ENCODE measurements around the gene SLC41A2.

Gene SLC41A2

GRCh38 chr12:104921340-104921739 is 36.8 kb downstream of the SLC41A2 start:
- H3K36me3 ChIP-seq (ENCODE audit: insufficient read depth, low read length), result no peaks in the 10 kb centered on the region
- H3K9me2 ChIP-seq (replicated peaks; ENCODE audit: low read depth, low read length), result no peaks in the 10 kb centered on the region
- TF ChIP-seq EZH2phosphoT487 (IDR thresholded peaks at IDR 0.05; ENCODE audit: borderline replicate concordance) (no peak), CTCF (conservative IDR thresholded peaks at IDR 0.05; ENCODE audit: low read length) (no peak)
- no peaks in the 10 kb centered on the region for H4K20me1 ChIP-seq (ENCODE audit: insufficient read depth, low read length, poor library complexity, severe bottlenecking)
- no peaks in the 10 kb centered on the region for H3K79me2 ChIP-seq (ENCODE audit: insufficient read depth, low read length)
- no peaks in the 10 kb centered on the region for H3K4me1 ChIP-seq (ENCODE audit: insufficient read depth, low read length, poor library complexity, severe bottlenecking)
- peaks cover 13% of the 10 kb centered on the region for H3K9me3 ChIP-seq (ENCODE audit: insufficient read depth, low read depth, low read length)
- H3F3A ChIP-seq (ENCODE audit: low read depth), result no peaks in the 10 kb centered on the region
- H3K27me3 ChIP-seq (ENCODE audit: insufficient read depth, low read length, poor library complexity, severe bottlenecking), result no peaks in the 10 kb centered on the region
- no peak overlapping the region for H3K4me3 ChIP-seq (ENCODE audit: low read length, poor library complexity, severe bottlenecking)
- no peak overlapping the region for H3K4me2 ChIP-seq (ENCODE audit: low read depth, low read length, poor library complexity, severe bottlenecking)
- H3K9ac ChIP-seq (ENCODE audit: low read depth, low read length, poor library complexity, severe bottlenecking), result no peak overlapping the region
- no peak overlapping the region for H2AFZ ChIP-seq (ENCODE audit: low read length)

- H3K9ac ChIP-seq (ENCODE audit: low read depth, low read length, poor library complexity, severe bottlenecking), result no peak overlapping the region
- no peak overlapping the region for H3K4me2 ChIP-seq (ENCODE audit: low read depth, low read length, poor library complexity, severe bottlenecking)
- H2AFZ ChIP-seq (ENCODE audit: low read length), result no peak overlapping the region
- H3K9me2 ChIP-seq (replicated peaks; ENCODE audit: low read depth, low read length), result no peaks in the 10 kb centered on the region
- H3K4me1 ChIP-seq (ENCODE audit: insufficient read depth, low read length, poor library complexity, severe bottlenecking), result no peaks in the 10 kb centered on the region
- H3K79me2 ChIP-seq (ENCODE audit: insufficient read depth, low read length), result no peaks in the 10 kb centered on the region
- H3K36me3 ChIP-seq (ENCODE audit: insufficient read depth, low read length), result no peaks in the 10 kb centered on the region
- no peaks in the 10 kb centered on the region for H4K20me1 ChIP-seq (ENCODE audit: insufficient read depth, low read length, poor library complexity, severe bottlenecking)
- no peaks in the 10 kb centered on the region for H3K9me3 ChIP-seq (ENCODE audit: insufficient read depth, low read depth, low read length)
- no peaks in the 10 kb centered on the region for H3F3A ChIP-seq (ENCODE audit: low read depth)
- no peak for TF ChIP-seq EZH2phosphoT487 (IDR thresholded peaks at IDR 0.05; ENCODE audit: borderline replicate concordance)
- no peak for TF ChIP-seq CTCF (conservative IDR thresholded peaks at IDR 0.05; ENCODE audit: low read length)
- H3K27me3 ChIP-seq (ENCODE audit: insufficient read depth, low read length, poor library complexity, severe bottlenecking), result no peaks in the 10 kb centered on the region
- no peak overlapping the region for H3K4me3 ChIP-seq (ENCODE audit: low read length, poor library complexity, severe bottlenecking)
Observed at GRCh38 chr12:104911942-104912341, 46.1 kb downstream of the SLC41A2 start.

GRCh38 chr12:104910196-104910840 is 47.8 kb downstream of the SLC41A2 start:
- TF ChIP-seq CTCF (conservative IDR thresholded peaks at IDR 0.05; ENCODE audit: low read length) (no peak), EZH2phosphoT487 (IDR thresholded peaks at IDR 0.05; ENCODE audit: borderline replicate concordance) (no peak)

More at GRCh38 chr12:104910196-104910840, 47.8 kb downstream of the SLC41A2 start:
- Histone ChIP-seq H3K9ac (ENCODE audit: low read depth, low read length, poor library complexity, severe bottlenecking) (no peak overlapping the region), H3K4me3 (ENCODE audit: low read length, poor library complexity, severe bottlenecking) (no peak overlapping the region), H2AFZ (ENCODE audit: low read length) (no peak overlapping the region), H3K79me2 (ENCODE audit: insufficient read depth, low read length) (no peaks in the 10 kb centered on the region), H3K9me3 (ENCODE audit: insufficient read depth, low read depth, low read length) (no peaks in the 10 kb centered on the region), H3K27me3 (ENCODE audit: insufficient read depth, low read length, poor library complexity, severe bottlenecking) (no peaks in the 10 kb centered on the region), H3K4me2 (ENCODE audit: low read depth, low read length, poor library complexity, severe bottlenecking) (no peak overlapping the region), H3F3A (ENCODE audit: low read depth) (no peaks in the 10 kb centered on the region), H3K4me1 (ENCODE audit: insufficient read depth, low read length, poor library complexity, severe bottlenecking) (no peaks in the 10 kb centered on the region), H3K9me2 (replicated peaks; ENCODE audit: low read depth, low read length) (no peaks in the 10 kb centered on the region), H3K36me3 (ENCODE audit: insufficient read depth, low read length) (no peaks in the 10 kb centered on the region), H4K20me1 (ENCODE audit: insufficient read depth, low read length, poor library complexity, severe bottlenecking) (no peaks in the 10 kb centered on the region)
